H9 (cell line): ENCODE results near the gene TAGLN. TPM values are rescaled to one million over a fixed set of nuclear protein-coding genes. Genes with fewer than 3 reads are reported as not detected.

Experiments
- DNase-seq: peaks from one replicate; pipeline ENCODE4 v3.0.0-alpha.2; 2017
- H2AFZ ChIP-seq: one replicate; pipeline ENCODE4 v1.6.1; 2013; ENCODE audit warnings: mild to moderate bottlenecking, low read length, control low read depth, moderate library complexity
- H2AK5ac ChIP-seq: 2 replicates; pipeline ENCODE4 v1.6.1; 2013; ENCODE audit warnings: low read length, control low read depth, mixed read lengths; ENCODE audit not compliant: insufficient read length
- H2BK120ac ChIP-seq: one replicate; pipeline ENCODE4 v1.6.1; 2013; ENCODE audit warnings: low read depth, mild to moderate bottlenecking, low read length, control low read depth, inconsistent platforms; ENCODE audit not compliant: poor library complexity, severe bottlenecking
- H2BK12ac ChIP-seq: 2 replicates; pipeline ENCODE4 v1.6.1; 2013; ENCODE audit warnings: low read length, control low read depth, mixed read lengths, low read depth; ENCODE audit not compliant: insufficient read length
- H2BK15ac ChIP-seq: 2 replicates; pipeline ENCODE4 v1.6.1; 2013; ENCODE audit warnings: low read depth, low read length, control low read depth
- H2BK20ac ChIP-seq: one replicate; pipeline ENCODE4 v1.6.1; 2013; ENCODE audit warnings: low read depth, mild to moderate bottlenecking, low read length, control low read depth, inconsistent platforms; ENCODE audit not compliant: poor library complexity, severe bottlenecking
- H2BK5ac ChIP-seq: 2 replicates; pipeline ENCODE4 v1.6.1; 2013; ENCODE audit warnings: low read length, control low read depth, mixed read lengths; ENCODE audit not compliant: insufficient read length
- H3K14ac ChIP-seq: 2 replicates; pipeline ENCODE4 v1.6.1; 2013; ENCODE audit warnings: low read length, control low read depth; ENCODE audit not compliant: insufficient read depth
- H3K18ac ChIP-seq: 2 replicates; pipeline ENCODE4 v1.6.1; 2013; ENCODE audit warnings: low read depth, mild to moderate bottlenecking, mixed read lengths, low read length, control low read depth; ENCODE audit not compliant: insufficient read length
- H3K23ac ChIP-seq: 2 replicates; pipeline ENCODE4 v1.6.1; 2013; ENCODE audit warnings: low read length, control low read depth, mixed read lengths, low read depth; ENCODE audit not compliant: insufficient read length
- H3K23me2 ChIP-seq: 2 replicates; pipeline ENCODE4 v1.6.1; 2013; ENCODE audit warnings: low read depth, mild to moderate bottlenecking, mixed read lengths, low read length, control low read depth; ENCODE audit not compliant: insufficient read length, poor library complexity, severe bottlenecking
- H3K27ac ChIP-seq: 2 replicates; pipeline ENCODE4 v1.5.1; 2013; ENCODE audit warnings: low read length, control low read depth, mixed read lengths, low read depth; ENCODE audit not compliant: insufficient read length
- H3K27me3 ChIP-seq: 2 replicates; pipeline ENCODE4 v1.6.1; 2013; ENCODE audit warnings: low read length, control low read depth, inconsistent platforms; ENCODE audit not compliant: insufficient read depth
- H3K4ac ChIP-seq: 2 replicates; pipeline ENCODE4 v1.6.1; 2013; ENCODE audit warnings: low read depth, mild to moderate bottlenecking, control low read depth, inconsistent platforms, low read length, moderate library complexity
- H3K4me1 ChIP-seq: 2 replicates; pipeline ENCODE4 v1.6.1; 2013; ENCODE audit warnings: low read length, control low read depth, inconsistent platforms; ENCODE audit not compliant: insufficient read depth
- H3K4me2 ChIP-seq: 2 replicates; pipeline ENCODE4 v1.6.1; 2013; ENCODE audit warnings: low read length, control low read depth, mixed read lengths; ENCODE audit not compliant: insufficient read length, insufficient read depth
- H3K56ac ChIP-seq: 2 replicates; pipeline ENCODE4 v1.6.1; 2013; ENCODE audit warnings: low read depth, mild to moderate bottlenecking, mixed read lengths, low read length, control low read depth; ENCODE audit not compliant: insufficient read length
- H3K79me1 ChIP-seq: 2 replicates; pipeline ENCODE4 v1.6.1; 2013; ENCODE audit warnings: low read depth, mild to moderate bottlenecking, moderate library complexity, low read length, control low read depth, inconsistent platforms; ENCODE audit not compliant: insufficient read depth, poor library complexity, severe bottlenecking
- H3K79me2 ChIP-seq: 2 replicates; pipeline ENCODE4 v1.6.1; 2013; ENCODE audit warnings: low read length, control low read depth, inconsistent platforms; ENCODE audit not compliant: insufficient read depth
- H3K9ac ChIP-seq: 2 replicates; pipeline ENCODE4 v1.6.1; 2013; ENCODE audit warnings: low read length, control low read depth, mixed read lengths; ENCODE audit not compliant: insufficient read length; ENCODE audit errors: extremely low read depth
- H3K9me3 ChIP-seq: one replicate; pipeline ENCODE4 v1.6.1; 2013; ENCODE audit warnings: low read depth, low read length, inconsistent platforms; ENCODE audit not compliant: control insufficient read depth
- H3T11ph ChIP-seq: one replicate; pipeline ENCODE4 v1.6.1; 2013; ENCODE audit warnings: mild to moderate bottlenecking, low read length, control low read depth, inconsistent platforms
- H4K20me1 ChIP-seq: one replicate; pipeline ENCODE4 v1.6.1; 2013; ENCODE audit not compliant: control insufficient read depth, insufficient read length, insufficient read depth
- H4K5ac ChIP-seq: 2 replicates; pipeline ENCODE4 v1.6.1; 2013; ENCODE audit warnings: low read depth, mild to moderate bottlenecking, mixed read lengths, low read length, control low read depth; ENCODE audit not compliant: insufficient read length
- H4K8ac ChIP-seq: replicated peaks from 2 replicates; pipeline ENCODE4 v1.6.1; 2013; ENCODE audit warnings: low read length, control low read depth, mixed read lengths, low read depth; ENCODE audit not compliant: insufficient read length
- H4K91ac ChIP-seq: 2 replicates; pipeline ENCODE4 v1.6.1; 2013; ENCODE audit warnings: low read depth, mild to moderate bottlenecking, moderate library complexity, mixed read lengths, low read length, control low read depth; ENCODE audit not compliant: insufficient read length
- H3K27ac Mint-ChIP-seq, 3 experiments: 2 replicates in 2 of 3; 3 replicates in 1 of 3; pipeline ENCODE4 v1.8.0; 2020 to 2021; ENCODE audit warnings: mixed read lengths in 3 of 3, mild to moderate bottlenecking in 1 of 3, moderate library complexity in 1 of 3
- H3K27me3 Mint-ChIP-seq: 2 replicates; pipeline ENCODE4 v1.8.0; 2021; ENCODE audit warnings: low read depth, mild to moderate bottlenecking, moderate library complexity, mixed read lengths
- H3K36me3 Mint-ChIP-seq, 3 experiments: 2 replicates in 2 of 3; 3 replicates in 1 of 3; pipeline ENCODE4 v1.8.0; 2020 to 2021; ENCODE audit warnings: low read depth in 3 of 3, mixed read lengths in 3 of 3; ENCODE audit not compliant: insufficient read depth in 1 of 3
- H3K4me1 Mint-ChIP-seq, 2 experiments: 2 replicates each; pipeline ENCODE4 v1.8.0; 2020; ENCODE audit warnings: mixed read lengths in 2 of 2
- H3K4me3 Mint-ChIP-seq, 2 experiments: 2 replicates in 1 of 2; 3 replicates in 1 of 2; pipeline ENCODE4 v1.8.0; 2020 to 2021; ENCODE audit warnings: mild to moderate bottlenecking in 2 of 2, mixed read lengths in 2 of 2, moderate library complexity in 1 of 2
- H3K9me3 Mint-ChIP-seq, 2 experiments: 2 replicates in 1 of 2; 3 replicates in 1 of 2; pipeline ENCODE4 v1.8.0; 2020; ENCODE audit warnings: mild to moderate bottlenecking in 2 of 2, mixed read lengths in 2 of 2, moderate library complexity in 1 of 2
- WGBS: extraction: QIAGEN DNeasy Blood & Tissue Kit; methylation state at CpG from one replicate; pipeline ENCODE4 v1.1.7; 2013; ENCODE audit warnings: missing lambda C conversion rate, low lambda C conversion rate, mixed read lengths; ENCODE audit not compliant: insufficient read length; ENCODE audit errors: extremely low coverage; 5-methylcytosine and 5-hydroxymethylcytosine counted together
- total RNA-seq: library from RNA; stranded (reverse); gene quantifications from 2 replicates; pipeline ENCODE4 v1.2.1, GENCODE V29; 2021
- TF ChIP-seq, protein P1 (sequence below): fragments of 200-600 bp; sonication (generic); conservative IDR thresholded peaks from 3 replicates; pipeline ENCODE4 v1.8.0; 2021; ENCODE audit warnings: antibody characterized with exemption, mild to moderate bottlenecking

TAGLN gene
- total RNA-seq, 1 experiment from 2014 or later, result 176 TPM

DNA sequence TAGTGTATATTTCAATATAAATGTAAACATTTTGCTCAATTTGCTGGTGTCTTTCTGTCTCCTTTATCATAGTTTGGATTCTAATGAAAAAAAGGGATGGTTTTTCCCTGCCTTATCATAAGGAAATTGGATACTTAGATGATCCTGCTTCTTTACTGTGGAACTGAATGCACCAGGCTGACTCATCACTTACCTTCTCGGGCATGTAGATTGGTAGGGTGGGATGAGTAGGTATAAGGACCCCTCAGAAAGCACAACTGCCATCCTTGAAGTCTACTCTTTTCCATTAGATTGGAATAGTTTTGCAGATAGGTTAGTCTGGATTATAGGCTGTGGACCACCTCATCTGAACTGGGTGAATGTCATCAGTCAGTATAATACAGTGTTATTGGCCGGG is 28.2 kb upstream of the TAGLN start:
- H2AFZ ChIP-seq, result no peak overlapping the region
- H2BK12ac ChIP-seq, result no peak overlapping the region
- H4K8ac ChIP-seq, result no peak overlapping the region
- H3K27me3 ChIP-seq, result no peaks in the 10 kb centered on the region
- H3K9me3 Mint-ChIP-seq, result no peaks in the 10 kb centered on the region
- H3K27ac Mint-ChIP-seq, result peak overlapping the region in 2 of 3 experiments; percentile 58 to 77; a peak in 2 of 7 replicates
- H3T11ph ChIP-seq, result no peak overlapping the region
- no peaks in the 10 kb centered on the region for H4K20me1 ChIP-seq
- WGBS, result no CpG with 5 or more reads among the region's 2 CpGs
- no peaks in the 10 kb centered on the region for H3K9me3 ChIP-seq
- H4K91ac ChIP-seq, result no peak overlapping the region
- TF ChIP-seq, protein P1, sequence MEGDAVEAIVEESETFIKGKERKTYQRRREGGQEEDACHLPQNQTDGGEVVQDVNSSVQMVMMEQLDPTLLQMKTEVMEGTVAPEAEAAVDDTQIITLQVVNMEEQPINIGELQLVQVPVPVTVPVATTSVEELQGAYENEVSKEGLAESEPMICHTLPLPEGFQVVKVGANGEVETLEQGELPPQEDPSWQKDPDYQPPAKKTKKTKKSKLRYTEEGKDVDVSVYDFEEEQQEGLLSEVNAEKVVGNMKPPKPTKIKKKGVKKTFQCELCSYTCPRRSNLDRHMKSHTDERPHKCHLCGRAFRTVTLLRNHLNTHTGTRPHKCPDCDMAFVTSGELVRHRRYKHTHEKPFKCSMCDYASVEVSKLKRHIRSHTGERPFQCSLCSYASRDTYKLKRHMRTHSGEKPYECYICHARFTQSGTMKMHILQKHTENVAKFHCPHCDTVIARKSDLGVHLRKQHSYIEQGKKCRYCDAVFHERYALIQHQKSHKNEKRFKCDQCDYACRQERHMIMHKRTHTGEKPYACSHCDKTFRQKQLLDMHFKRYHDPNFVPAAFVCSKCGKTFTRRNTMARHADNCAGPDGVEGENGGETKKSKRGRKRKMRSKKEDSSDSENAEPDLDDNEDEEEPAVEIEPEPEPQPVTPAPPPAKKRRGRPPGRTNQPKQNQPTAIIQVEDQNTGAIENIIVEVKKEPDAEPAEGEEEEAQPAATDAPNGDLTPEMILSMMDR, result no peak
- no peak overlapping the region for H2BK120ac ChIP-seq
- H3K27me3 Mint-ChIP-seq, result no peaks in the 10 kb centered on the region
- no peak overlapping the region for H3K14ac ChIP-seq
- no peak overlapping the region for H3K56ac ChIP-seq
- no peak overlapping the region for H3K23ac ChIP-seq
- no peak for DNase-seq
- H3K79me1 ChIP-seq, result no peaks in the 10 kb centered on the region
- no peak overlapping the region for H2BK5ac ChIP-seq
- no peak overlapping the region for H2AK5ac ChIP-seq
- H3K36me3 Mint-ChIP-seq, result peaks cover 14 to 63% (median 46%) of the 10 kb centered on the region in 3 experiments; a peak in 6 of 7 replicates
- H3K27ac ChIP-seq, result no peak overlapping the region
- H3K4me3 Mint-ChIP-seq, result no peak overlapping the region
- no peak overlapping the region for H2BK15ac ChIP-seq
- H3K79me2 ChIP-seq, result no peaks in the 10 kb centered on the region
- no peaks in the 10 kb centered on the region for H3K23me2 ChIP-seq
- H3K18ac ChIP-seq, result no peak overlapping the region
- H3K9ac ChIP-seq, result no peak overlapping the region
- H2BK20ac ChIP-seq, result no peak overlapping the region
- peaks cover 17 to 23% of the 10 kb centered on the region in 2 experiments for H3K4me1 Mint-ChIP-seq
- H3K4me2 ChIP-seq, result no peak overlapping the region
- H4K5ac ChIP-seq, result no peak overlapping the region
- H3K4me1 ChIP-seq, result no peaks in the 10 kb centered on the region
- H3K4ac ChIP-seq, result no peak overlapping the region
